Measurements from ENCODE around the gene SPOCD1.

SPOCD1 gene

GRCh38 chr1:31815752-31816500 lies at the start of gene SPOCD1:
TSS of gene SPOCD1 (minus strand) at chr1:31816022. CDS start at chr1:31815333, 689 bp downstream.
- peak; percentile 70 for DNase-seq

- DNase-seq = no peak
These were observed 46.2 kb upstream of the SPOCD1 start for GRCh38 chr1:31862071-31862470.

- DNase-seq = no peak
These were observed 45.5 kb upstream of the SPOCD1 start for GRCh38 chr1:31861346-31861745.

GRCh38 chr1:31860581-31860980 lies 44.8 kb upstream of the SPOCD1 start:
- no peak for DNase-seq

- DNase-seq = no peak
These were observed 43.9 kb upstream of the SPOCD1 start for GRCh38 chr1:31859719-31860118.

- no peak for DNase-seq
These were observed 43.2 kb upstream of the SPOCD1 start for GRCh38 chr1:31859044-31859443.

GRCh38 chr1:31857863-31858262 lies 42.0 kb upstream of the SPOCD1 start:
- DNase-seq = no peak

GRCh38 chr1:31856140-31856539 lies 40.3 kb upstream of the SPOCD1 start:
- no peak for DNase-seq

GRCh38 chr1:31855038-31855845 lies 39.4 kb upstream of the SPOCD1 start:
- no peak for DNase-seq

GRCh38 chr1:31849653-31850052 lies 33.8 kb upstream of the SPOCD1 start:
- no peak for DNase-seq

- DNase-seq = peak; percentile 18
These were observed 32.6 kb upstream of the SPOCD1 start for GRCh38 chr1:31848381-31848897.

- DNase-seq = no peak
These were observed 30.7 kb upstream of the SPOCD1 start for GRCh38 chr1:31846484-31846883.

- DNase-seq = no peak
These were observed 27.7 kb upstream of the SPOCD1 start for GRCh38 chr1:31843506-31843905.

- DNase-seq = no peak
These were observed 24.0 kb upstream of the SPOCD1 start for GRCh38 chr1:31839662-31840343.

- DNase-seq = no peak
These were observed 21.8 kb upstream of the SPOCD1 start for GRCh38 chr1:31837451-31838158.

GRCh38 chr1:31836638-31837037 lies 20.8 kb upstream of the SPOCD1 start:
- no peak for DNase-seq

GRCh38 chr1:31835415-31835814 lies 19.6 kb upstream of the SPOCD1 start:
- no peak for DNase-seq

- no peak for DNase-seq
These were observed 18.7 kb upstream of the SPOCD1 start for GRCh38 chr1:31834501-31834900.

GRCh38 chr1:31831397-31832378 lies 15.9 kb upstream of the SPOCD1 start:
- DNase-seq = no peak

GRCh38 chr1:31830511-31830910 lies 14.7 kb upstream of the SPOCD1 start:
- no peak for DNase-seq

GRCh38 chr1:31830065-31830464 lies 14.2 kb upstream of the SPOCD1 start:
- DNase-seq = no peak

All from activated CD4-positive, alpha-beta T cell treated with anti-CD3 and anti-CD28 coated beads for 1 hour (primary cell).